Raji (cell line): Measurements from ENCODE around the gene REG1A.

Source experiments
- POLR2A ChIP-seq: IDR thresholded peaks from 2 replicates; pipeline ENCODE4 v1.6.1; 2011; ENCODE audit warnings: low read depth, low read length, control low read depth; ENCODE audit not compliant: insufficient read depth

REG1A gene, protein sequence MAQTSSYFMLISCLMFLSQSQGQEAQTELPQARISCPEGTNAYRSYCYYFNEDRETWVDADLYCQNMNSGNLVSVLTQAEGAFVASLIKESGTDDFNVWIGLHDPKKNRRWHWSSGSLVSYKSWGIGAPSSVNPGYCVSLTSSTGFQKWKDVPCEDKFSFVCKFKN

DNA sequence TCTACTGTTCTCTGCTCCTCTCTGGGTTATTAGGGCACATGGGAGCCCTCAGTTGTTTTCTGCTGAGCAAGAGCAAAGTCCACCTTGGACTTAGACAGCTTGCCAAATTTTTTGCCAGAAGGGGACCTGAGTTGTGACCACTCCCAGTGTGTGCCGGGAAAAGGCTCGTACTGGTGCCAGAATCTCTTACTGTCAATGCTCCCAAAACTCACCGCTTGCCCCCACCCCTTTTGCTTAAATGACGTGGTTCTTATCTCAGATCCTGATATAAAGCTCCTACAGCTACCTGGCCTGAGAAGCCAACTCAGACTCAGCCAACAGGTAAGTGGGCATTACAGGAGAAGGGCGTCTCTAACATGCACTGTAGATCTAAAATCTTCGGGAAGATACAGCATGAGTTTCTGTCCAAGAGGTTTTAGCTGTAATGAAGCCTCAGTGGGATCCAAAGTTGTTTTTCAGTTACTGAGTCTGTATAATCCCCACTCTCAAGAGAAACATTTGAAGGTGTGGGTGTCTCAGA is at the start of gene REG1A:
TSS of gene REG1A (plus strand) at position 295 of the 520 bp plus-strand sequence. CDS start 374 bp downstream, outside the sequence.
- TF ChIP-seq POLR2A = no peak

DNA sequence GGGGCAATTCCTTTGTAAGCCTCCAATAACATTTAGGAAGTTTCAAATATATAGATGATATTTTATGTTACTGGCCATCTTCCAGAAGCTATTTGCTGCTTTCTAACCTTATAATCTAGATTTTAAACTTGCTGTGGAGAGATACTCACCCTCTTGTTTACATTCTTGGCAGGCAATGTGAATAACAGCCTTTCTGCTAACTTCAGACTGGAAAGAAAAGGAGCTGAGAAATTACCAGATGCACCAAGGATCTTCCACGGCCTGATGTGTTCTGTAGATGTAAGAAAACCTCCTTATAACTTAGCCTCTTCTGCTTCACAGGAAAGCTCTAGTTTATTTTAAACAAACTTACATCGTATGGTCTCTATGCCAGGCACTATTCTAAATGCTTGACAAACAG is 49.2 kb upstream of the REG1A start:
- TF ChIP-seq POLR2A = no peak

DNA sequence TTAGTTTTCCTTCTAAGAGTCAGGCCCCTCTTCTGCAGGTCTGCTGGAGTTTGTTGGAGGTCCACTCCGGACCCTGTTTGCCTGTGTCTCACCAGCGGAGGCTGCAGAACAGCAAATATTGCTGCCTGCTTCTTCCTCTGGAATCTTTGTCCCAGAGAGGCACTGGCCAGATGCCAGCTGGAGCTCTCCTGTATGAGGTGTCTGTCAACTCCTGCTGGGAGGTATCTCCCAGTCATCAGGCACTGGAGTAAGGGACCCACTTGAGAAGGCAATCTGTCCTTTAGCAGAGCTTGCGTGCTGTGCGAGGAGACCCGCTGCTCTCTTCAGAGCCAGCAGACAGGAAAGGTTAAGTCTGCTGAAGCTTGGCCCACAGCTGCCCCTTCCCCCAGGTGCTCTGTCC is 37.3 kb upstream of the REG1A start:
- TF ChIP-seq POLR2A = no peak

DNA sequence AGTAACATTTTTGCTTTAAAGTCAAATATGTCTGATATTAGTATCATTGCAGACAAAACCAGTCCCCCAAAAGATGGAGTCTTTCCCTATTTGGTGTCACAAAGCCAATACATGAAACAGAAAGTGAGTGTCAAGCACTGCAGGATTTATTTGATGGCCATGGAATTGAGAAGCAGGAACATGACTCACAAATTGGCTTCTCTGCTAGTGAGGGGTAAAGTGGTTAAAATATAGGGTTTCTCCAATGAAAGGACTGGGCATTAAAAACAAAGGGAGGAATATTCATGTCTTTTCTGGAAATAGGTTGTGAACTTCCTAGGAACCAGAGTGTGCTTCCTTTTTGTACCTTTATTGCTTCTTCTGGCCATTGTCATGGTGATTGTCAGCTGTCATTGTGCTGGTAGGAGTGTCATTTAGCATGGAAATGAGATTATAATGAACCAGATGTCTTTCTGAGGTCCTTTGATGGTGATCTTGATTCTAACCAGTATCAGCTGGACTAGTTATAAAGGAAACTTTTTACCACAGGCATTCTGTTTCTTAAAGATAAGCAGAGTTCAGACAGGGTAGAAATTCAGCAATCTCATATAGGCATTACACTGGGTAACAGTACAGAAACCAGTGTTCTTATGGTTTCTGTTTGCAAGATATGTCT is 36.6 kb upstream of the REG1A start:
- no peak for TF ChIP-seq POLR2A

- no peak for TF ChIP-seq POLR2A
Measured at GRCh38 chr2:79084495-79085135, 35.7 kb upstream of the REG1A start.

- TF ChIP-seq POLR2A = no peak
Measured at GRCh38 chr2:79085382-79085781, 34.9 kb upstream of the REG1A start.

DNA sequence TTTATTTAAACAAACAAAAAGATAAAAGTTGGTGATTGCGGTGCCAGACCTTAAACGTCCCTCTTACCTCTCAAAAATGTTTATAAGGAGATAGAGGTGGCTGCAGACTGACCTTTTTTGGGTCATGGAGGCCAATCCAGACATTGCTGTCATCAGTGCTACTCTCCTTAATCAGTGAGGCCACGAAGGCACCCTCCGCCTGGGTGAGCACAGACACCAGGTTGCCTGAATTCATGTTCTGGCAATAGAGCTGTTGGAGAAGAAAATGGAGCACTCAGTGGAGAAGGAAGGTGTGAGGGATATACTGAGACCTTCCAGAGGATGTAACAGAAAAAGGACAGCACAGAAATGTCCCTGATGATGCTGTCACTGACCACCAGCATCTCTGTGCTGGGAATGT is 34.0 kb upstream of the REG1A start:
- TF ChIP-seq POLR2A = no peak

DNA sequence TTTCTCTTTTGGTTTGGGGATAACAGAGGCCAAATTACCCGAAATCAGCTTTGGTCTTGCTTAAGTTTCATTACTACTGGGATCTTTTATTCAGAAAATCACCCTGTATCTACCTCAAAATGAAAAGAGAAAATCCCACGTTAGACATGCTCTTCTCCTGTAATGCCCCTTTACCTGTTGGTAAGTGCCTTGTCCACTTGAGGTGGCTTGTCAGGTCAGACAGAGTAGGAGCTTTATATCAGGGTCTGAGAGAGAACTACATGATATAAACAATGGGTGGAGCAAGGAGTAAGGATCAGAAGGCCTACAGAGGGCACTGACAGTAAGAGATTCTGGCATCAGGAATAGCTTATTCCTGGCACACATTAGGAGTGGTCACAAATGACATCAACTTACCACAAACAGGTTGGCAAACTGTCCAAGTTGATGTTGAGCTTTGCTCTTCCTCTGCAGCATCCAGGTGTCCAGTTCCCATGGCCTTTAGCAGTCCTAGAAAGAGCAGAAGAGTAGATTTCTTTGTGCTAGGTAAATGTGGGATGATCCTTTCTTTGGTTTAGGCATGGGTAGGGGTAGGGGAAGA is 32.4 kb upstream of the REG1A start, which contains the start of gene REG1B:
TSS of gene REG1B (minus strand) at position 209 of the 580 bp plus-strand sequence. CDS start 381 bp downstream, outside the sequence.
- TF ChIP-seq POLR2A = no peak

DNA sequence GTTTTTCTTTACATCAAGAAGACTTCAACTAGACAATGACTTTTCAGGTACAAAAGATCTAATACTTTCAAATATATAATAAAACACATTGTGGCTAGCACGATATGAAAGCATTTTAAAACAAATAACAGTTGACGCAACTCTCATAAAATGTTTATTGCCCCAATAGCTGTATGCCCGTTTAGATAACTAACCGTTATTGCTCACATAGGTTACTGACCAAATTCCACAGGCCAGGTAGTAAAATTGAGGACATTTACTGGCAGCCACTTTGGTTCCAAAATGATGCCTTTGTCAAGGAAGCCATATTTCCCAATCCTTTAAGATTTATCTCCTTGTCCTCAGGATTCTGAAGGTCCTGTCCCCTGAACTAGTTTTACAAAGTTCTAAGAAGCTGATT is 29.6 kb upstream of the REG1A start:
- TF ChIP-seq POLR2A = no peak

- TF ChIP-seq POLR2A = no peak
Measured at GRCh38 chr2:79097843-79098242, 22.4 kb upstream of the REG1A start.

DNA sequence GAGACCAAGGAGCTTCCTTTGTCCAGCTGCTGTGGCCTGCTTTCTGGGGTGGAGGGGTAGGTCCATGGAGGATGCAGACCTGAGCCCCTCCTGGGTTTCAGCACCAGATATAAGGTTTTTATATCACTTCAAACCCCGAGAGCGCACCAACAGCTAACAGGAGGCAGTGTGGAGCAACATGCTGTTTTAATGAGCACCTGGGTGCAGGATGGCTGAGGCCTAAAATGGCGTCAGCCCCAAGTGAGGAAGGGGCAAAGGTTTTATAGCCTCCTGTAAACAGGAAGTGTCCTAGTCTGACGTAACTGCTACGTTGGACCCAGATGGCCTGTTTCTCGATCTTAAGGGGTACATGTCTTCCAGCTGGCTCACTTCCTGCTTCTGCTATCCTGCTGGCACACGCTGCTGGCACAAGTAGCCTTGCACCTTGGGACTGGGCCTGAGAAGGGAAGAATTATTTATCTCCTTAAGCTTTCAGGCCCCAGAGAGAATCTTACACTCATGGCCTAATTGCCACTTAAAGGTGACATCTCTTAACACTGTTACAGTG is 21.1 kb upstream of the REG1A start:
- TF ChIP-seq POLR2A = no peak

DNA sequence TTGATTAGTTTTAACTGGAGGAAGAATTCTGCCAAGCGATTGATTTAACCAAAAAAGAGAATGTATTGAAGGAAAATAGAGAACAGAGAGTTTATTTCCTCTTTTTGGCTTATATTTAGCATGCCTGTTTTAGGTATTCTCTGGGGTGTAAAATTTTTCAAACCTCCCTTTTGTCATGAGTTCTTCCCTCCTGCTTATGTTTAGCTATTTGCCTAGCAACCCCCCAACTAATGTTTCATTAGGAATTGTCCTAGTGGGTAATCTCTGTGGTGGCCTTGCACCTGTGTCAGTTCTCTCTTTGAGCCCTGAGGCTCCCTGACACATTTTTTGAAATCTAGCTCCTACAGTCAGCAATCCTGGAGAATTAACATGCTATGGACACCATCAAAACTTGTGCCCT is 20.0 kb upstream of the REG1A start:
- no peak for TF ChIP-seq POLR2A

DNA sequence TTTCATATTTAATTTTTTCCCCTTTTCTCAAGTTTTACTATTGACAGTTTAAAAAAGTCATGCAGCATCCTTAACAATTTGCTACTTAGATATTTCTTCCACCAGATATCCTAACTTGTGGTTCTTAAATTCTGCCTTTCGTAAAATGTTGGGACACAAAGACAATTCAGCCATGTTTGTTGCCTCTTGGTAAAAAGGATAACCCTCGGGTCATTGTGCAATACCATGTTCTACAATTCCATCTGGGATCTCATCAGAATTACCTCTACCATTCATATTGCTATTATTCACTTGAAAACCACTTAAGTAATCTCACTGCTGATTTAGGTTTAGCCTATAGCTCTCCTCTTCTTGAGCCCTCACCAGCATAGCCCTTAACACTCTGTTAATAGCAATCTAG is 19.3 kb upstream of the REG1A start:
- TF ChIP-seq POLR2A = no peak

DNA sequence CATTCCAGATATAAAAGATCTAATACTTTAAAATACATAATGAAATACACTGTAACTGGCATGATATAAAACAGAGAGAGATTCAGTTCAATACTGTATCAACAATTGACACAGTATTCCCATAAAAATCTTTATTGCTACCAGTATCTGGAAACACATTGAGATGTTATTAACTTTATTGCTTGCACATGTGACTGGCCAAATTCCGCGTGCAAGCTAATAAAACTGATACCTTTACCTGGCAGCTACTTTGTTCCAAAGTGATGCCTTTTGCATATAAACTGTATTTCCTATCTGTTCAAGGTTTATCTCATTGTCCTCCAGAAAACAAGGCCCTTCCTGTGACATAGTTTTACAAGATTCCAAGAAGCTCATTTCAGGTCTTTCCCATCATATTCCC is 17.1 kb upstream of the REG1A start:
- no peak for TF ChIP-seq POLR2A

DNA sequence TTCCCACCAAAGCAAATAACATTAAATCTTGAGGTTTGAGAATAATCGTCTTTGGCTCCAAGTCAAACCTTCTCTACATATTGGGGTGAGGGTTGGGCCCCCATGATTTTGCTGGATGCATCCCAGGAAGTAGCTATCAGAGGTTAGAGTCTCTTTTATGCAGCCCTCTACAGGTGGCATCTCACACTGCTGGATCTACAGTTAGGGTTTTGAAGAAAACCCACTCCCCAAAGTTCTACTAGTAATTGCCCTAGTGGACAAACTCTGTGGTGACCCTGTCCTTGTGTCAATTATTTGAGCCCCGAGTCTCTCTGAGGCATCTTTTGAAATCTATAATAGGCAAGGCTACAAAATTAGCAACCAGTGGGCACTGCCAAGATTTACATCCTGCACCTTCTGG is 15.0 kb upstream of the REG1A start:
- no peak for TF ChIP-seq POLR2A
